SW480 (cell line): ENCODE data around the gene HSCB.
A peak's percentile ranks its signal among the peaks of the same experiment; 100 is the strongest.
"Not testable (repeated sequence)": the region's sequence is repeated elsewhere in the genome, so short reads cannot be mapped to it uniquely, and the experiment has no call there.

Experiments
- DNase-seq: peaks from one replicate; pipeline ENCODE4 v3.0.0-alpha.2; 2016; ENCODE audit warnings: low spot score

HSCB gene

GRCh38 chr22:28741785-28742561 is at the start of gene HSCB, which contains the start of gene CHEK2:
HSCB (plus strand) TSS chr22:28742039; CDS start chr22:28742096, 57 bp downstream.
CHEK2 (minus strand) TSS chr22:28741820; CDS start chr22:28734721, 7,099 bp downstream.
- peak; percentile 97 for DNase-seq

GRCh38 chr22:28693041-28693760 is 48.6 kb upstream of the HSCB start:
- not testable (repeated sequence) for DNase-seq

DNA sequence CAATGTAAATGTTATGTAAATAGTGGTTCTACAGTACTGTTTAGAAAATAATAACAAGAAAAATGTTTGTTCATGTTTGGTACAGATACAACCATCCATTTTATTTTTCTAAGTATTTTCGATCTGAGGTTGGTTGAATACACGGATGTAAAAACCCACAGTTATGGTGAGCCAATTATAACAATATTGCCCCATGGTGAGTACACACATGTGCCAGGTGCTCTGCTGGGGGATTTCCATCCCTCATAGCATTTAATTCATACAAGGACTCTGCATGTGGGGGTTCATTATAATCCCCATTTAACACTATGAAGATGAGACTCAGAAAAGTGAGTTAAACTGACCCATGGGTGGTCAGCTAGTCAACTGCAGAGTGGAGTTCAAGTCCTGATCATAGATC is 38.9 kb upstream of the HSCB start:
- DNase-seq, result no peak

DNA sequence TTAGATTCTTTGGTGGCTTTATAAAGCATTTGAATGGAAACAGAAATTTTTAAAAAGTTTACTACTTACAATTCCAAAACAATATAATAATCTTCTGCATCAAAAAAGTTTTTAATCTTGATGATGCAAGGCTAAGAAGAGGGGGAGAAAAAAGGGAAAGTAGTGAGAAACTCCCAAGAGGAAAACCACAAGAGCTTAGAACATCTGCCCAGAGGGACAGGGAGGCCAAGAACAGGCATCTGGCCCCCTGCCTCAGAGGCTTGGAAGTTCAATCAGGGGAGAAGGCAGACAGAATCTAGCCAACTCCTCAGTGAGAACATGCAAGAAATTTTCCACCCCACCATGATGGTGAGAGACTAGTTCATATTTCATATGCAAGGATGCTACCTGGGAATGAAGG is 38.4 kb upstream of the HSCB start:
- no peak for DNase-seq

DNA sequence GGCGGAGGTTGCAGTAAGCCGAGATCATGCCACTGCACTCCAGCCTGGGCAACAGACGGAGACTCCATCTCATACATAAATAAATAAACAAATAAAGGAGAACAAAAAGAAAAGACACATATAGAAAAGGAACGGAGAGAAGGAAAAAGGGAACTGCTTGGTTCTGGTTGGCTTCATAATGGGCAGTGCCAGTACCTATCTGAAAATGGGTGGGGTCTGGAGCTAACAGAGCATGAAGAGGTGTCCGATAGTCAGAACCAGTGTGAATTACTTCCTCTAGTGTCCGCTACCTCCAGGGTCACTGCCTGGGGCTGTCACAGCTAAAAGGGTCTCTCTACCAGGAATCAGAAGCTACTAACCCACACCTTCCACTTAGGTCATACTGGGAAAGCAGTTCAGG is 35.0 kb upstream of the HSCB start:
- DNase-seq, result no peak

DNA sequence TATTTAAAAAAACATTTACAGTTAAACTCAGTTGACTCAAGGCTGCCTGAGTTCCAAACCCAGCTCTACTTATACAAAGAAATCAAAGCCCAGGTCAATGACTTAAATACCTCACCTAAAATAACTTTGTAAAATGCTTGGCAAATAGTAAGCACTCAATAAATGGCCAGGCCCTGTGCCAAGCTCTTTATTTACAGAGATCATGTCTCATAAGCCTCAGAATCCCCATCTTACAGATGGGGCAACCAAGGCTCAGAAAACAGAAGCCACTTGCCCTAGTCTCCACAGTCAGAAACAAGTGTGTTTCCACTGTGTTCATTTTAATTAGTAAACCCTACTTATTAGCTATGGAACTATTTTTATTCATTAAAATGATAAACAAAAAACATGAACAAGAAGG is 31.7 kb upstream of the HSCB start:
- DNase-seq, result no peak

DNA sequence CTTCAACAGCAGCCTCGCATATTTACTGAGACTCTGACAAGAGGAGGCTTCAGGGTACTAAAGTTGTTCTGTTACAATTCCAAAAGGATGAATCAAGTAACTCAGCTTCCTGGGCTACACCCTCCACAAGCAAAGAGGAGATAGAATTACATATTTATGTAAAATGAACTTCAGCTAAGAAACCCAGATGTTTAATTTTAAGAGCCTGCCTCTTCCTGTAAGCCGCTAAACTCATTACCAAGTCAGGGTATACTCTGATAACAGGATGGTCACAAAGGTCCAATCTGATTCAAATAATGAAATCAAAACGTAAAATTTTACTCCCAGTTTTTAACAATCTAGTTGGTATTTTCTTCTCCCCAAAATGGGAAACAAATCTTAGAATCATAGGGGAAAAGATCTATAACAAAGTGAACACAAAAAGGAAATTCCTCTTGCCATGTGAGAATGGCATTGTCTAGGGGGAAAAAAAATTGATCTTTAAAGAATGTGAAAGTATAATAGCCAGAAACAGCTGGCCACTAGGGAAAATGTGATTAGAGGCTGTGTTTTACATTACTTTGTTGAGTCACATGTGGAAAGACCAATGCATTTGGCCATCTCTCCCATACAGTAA is 31.2 kb upstream of the HSCB start:
- DNase-seq, result no peak

DNA sequence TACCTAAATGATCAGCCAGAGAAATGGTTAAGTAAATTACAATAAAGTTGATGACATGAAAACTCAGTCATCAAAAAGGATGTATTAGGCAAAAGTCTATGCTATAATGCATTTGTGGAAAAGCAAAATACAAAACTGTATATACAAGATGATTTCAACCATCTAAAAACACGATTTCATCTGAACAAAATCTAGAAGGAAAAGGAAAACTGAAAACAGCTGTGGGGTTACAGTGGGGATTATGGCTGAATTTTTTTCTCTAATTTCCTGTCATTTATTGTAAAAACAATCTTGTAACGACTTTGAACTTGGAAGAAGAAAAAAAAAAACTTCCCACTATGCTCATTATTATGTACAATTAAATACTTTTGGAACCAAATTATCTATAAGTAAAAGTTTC is 30.5 kb upstream of the HSCB start:
- DNase-seq, result no peak

- peak; percentile 16 for DNase-seq
These were observed 29.7 kb upstream of the HSCB start for GRCh38 chr22:28711820-28712777.

GRCh38 chr22:28714043-28714628 is 27.7 kb upstream of the HSCB start:
- DNase-seq, result peak; percentile 29

DNA sequence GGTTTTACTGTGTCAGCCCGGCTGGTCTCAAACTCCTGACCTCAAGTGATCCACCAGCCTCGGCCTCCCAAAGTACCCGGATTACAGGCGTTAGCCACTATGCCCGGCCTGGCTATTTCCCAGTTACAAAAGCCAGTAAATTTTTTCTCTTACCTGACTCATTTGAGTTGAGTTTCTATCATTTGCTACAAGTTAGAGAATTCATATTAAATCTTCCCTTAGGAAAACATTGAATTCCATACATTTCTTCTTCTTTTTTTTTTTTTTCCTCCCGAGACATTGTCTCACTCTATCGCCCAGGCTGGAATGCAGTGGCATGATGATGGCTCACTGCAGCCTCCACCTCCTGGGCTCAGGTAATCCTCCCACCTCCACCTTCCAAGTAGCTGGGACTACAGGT is 26.2 kb upstream of the HSCB start:
- DNase-seq, result no peak

GRCh38 chr22:28716686-28717085 is 25.2 kb upstream of the HSCB start:
- DNase-seq, result no peak

GRCh38 chr22:28718044-28718443 is 23.8 kb upstream of the HSCB start:
- no peak for DNase-seq

DNA sequence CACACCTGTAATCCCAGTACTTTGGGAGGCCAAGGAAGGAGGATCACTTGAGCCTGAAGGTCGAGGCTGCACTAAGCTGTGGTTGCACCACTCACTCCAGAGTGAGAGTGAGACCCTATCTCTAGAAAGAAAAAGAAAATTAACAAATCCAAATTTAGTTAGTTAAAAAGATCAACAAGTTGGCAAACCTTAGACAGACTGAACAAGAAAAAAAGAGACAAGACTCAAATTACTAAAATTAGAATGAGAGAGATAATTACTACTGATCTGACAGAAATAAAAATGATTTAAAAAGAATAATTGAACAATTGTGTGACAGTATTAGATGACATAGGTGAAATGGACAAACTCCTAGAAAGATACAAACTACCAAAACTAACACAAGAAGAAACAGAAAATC is 13.8 kb upstream of the HSCB start:
- no peak for DNase-seq

DNA sequence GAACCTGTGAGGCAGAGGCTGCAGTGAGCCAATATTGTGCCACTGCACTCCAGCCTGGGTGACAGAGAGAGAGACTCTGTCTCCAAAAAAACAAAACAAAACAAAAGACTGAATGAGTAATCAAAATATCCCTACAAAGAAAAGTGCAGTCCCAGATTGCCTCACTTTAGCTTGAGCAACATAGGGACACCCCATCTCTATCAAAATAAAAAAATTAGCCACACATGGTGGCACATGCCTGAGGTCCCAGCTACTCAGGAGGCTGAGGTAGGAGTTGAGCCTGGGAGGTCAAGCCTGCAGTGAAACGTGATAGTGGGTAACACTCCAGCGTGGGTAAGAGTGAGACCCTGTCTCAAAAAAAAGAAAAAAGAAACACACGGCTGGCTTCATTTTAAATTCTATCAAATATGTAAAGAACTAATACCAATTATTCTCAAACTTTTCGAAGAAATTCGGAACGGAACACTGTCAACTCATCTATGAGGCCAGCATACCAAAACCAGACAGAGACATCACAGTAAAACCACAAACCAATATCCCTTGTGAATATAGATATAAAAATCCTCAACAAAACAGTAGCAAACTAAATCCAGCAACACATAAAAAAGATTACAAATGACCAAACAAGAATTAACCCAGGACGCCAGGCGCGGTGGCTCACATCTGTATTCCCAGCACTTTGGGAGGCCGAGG is 13.1 kb upstream of the HSCB start:
- DNase-seq, result no peak

DNA sequence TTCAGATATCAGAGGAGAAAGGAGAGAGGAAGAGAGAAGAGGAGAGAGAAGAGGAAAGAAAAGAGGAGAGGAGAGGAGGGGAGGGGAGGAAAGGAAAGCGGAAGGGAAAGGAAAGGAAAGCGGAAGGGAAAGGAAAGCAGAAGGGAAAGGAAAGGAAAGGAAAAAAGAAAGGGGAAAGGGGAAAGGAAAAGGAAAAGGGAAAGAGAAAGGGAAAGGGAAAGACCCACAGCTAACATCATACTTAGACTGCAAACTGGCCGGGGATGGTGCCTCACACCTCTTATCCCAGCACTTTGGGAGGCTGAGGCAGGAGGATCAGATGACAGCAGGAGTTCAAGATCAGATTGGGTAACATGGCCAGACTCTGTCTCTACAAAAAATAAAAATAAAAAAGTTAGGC is 11.7 kb upstream of the HSCB start:
- no peak for DNase-seq

GRCh38 chr22:28734393-28734792 is 7.4 kb upstream of the HSCB start:
- no peak for DNase-seq

DNA sequence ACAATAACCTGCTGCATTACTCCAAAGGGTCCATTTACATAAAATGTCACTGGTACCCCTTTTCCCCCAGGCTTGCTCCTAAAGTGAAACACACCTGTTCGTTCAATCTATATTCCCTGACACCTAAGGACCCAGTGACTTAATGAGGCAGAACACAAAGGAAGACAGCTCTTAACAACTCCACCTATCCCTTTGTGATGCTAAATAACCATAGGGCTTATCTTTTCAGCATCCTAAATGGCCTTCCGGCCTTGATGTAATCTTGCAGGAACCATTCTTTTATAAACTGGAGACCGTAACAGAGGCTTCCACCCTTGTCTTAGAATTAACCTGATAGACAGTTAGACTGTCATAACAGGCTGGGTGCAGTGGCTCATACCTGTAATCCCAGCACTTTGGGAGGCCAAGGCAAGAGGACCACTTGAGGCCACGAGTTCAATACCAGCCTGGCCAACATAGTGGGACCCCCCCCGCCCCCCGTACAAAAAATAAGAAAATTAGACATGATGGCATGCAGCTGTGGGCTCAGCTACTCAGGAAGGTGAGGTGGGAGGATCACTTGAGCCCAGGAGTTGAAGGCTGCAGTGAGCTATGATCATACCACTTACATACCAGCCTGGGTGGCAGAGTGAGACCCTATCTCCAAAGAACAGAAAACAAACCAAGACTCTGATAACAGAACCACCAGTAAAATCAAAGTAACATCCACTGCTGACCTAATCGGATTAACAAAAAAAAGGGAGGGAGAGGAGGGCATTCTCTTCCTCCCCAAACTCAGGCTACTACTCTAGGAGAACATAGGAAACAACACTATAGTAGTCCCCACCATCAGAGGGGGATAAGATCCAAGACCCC is 5.3 kb upstream of the HSCB start:
- DNase-seq, result no peak

- no peak for DNase-seq
These were observed 4.1 kb upstream of the HSCB start for GRCh38 chr22:28737701-28738100.

- not testable (repeated sequence) for DNase-seq
These were observed 3.0 kb upstream of the HSCB start for GRCh38 chr22:28738876-28739275.
